SKM-1 treated with dmso at 0.1 percent for 144 hours (cell line): ENCODE data around the gene MBL2.
A peak's percentile ranks its signal among the peaks of the same experiment; 100 is the strongest.

Experiments used
- DNase-seq: peaks from one replicate; lab custom pipeline; 2025; ENCODE audit not compliant: unreplicated experiment; lab: John Stamatoyannopoulos, UW

MBL2 gene

DNA sequence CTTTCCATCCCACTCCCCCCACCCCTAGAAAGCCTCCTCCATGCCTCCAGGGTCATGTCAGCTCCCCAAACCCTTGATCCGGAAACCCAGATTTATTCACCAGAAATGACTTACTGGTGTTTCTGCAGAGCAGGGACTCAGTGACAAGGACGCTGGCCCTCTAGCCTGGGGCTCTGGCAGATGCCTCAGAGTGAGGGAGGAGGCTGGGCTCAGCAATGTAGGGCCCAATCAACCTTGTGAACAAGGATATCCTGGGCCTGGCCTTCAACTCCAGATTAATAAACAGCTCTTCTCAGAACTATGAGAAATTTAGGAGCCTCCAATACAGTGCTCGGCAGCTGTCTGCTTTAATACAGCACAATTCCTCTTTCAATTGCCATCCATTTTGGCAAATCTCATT lies at the start of gene MBL2:
Gene MBL2 (minus strand): TSS at position 162 of the 400 bp plus-strand sequence. CDS start 1,149 bp downstream, outside the sequence.
- no peak for DNase-seq

DNA sequence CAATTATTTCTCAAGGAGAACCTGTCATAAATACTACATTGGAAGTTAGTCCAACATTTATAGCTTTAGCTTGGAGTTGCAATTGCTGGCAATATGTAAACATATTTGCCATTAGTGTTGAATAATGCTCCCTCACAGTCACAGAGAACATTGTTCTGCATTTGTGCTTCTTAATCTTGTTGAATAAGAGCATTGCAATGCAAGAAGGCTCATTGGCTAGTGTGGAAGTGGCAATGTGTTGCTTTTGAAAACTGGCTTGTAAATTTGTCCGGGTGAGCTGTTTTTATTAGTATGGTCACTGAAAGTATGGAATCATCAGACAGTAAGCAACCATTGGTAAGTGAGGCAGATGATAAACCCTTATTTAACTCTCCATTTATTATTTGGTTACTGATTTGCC lies 47.7 kb upstream of the MBL2 start:
- DNase-seq = no peak

DNA sequence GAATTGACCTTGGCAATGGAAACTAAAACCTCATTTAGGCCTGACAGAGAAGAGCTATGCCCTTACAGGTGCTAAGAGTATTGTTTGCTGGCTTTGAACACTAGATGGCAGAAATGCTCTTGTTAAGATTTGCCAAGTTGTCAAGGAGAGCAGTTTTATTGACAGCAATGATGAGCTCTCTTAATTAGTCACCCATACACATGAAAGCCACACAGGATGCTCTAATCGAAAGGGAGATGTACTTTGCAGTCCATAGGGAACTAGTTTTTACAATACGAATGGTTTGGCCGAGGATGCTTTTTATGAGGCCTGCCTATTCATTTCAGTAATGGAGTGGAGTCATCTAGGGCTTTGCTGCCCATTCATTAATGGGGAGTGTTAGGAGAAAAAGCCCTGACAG lies 45.4 kb upstream of the MBL2 start:
- DNase-seq = peak; percentile 39

DNA sequence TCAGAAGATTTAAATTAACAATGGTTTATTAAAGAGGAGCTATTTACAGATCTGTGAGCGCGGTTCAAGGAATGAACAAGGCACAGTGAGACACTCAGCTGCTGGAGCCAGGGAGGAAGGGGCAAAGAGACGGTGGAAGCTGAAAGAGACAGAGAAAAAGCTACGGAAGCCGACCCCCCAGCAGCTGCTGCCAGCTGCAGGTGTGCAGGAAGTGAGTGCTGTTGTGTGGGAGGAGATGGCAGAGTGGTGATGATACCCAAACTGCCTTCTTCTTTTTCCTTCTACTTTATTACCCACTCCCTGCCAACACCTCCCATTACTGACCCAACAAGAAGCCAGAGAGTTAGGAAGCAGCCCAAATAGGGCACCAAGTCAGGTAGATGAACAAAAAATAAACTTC lies 41.9 kb upstream of the MBL2 start:
- no peak for DNase-seq

DNA sequence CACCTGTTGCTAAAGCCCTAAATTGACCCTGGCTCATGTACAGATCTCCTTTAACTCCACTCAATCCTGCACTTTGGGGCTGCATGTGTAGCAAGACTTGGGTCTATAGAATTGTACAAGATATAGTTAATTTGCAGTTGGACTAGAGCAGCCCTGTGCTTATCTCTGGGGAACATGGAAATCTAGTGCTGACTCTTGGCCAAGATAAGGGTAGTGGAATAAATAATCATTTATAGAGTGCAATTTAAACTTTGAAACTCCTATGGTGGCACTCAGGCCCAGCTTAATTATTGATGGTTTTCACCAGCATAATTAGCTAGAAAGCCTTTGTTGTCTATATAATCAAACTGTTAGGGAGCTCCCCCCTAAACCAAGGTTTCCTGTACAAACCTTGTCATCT lies 39.2 kb upstream of the MBL2 start:
- DNase-seq = no peak

DNA sequence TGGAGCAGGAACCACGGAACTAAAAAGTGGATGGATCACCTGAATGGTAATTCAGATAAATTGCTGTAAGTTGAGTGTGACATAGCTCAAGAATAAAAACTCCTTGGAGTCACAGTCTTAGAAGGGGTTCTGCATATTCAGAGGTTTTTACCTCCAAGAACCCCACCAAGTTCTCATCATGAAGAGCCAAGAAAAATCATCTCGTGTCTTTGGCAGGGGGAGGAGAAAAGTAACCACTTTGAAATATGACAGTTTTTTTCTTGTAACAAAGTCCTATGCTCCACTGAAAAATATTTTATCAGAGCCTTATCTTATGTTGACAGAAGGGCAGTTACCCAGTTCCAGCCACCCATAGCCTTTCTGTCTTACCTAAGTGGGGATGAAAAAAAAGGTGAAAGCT lies 38.2 kb upstream of the MBL2 start:
- no peak for DNase-seq

DNA sequence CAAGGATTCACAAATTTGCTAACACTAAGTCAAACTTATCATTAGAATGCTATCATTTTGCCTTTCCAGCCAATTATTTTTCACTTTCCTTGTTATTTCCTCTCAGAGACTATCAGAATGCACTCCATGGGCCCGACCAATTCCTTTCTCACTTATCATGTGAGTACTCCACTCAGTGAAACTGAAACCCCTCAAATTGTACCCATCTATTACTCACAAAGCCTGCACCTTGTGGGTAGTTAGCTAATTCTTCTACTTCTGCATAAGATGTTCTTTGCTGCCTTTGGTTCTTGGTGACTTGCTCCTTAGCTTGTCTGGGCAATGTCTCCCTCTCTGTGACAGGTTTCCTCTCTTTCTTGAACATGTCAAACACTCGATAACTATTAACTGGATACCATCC lies 35.2 kb upstream of the MBL2 start:
- DNase-seq = no peak

DNA sequence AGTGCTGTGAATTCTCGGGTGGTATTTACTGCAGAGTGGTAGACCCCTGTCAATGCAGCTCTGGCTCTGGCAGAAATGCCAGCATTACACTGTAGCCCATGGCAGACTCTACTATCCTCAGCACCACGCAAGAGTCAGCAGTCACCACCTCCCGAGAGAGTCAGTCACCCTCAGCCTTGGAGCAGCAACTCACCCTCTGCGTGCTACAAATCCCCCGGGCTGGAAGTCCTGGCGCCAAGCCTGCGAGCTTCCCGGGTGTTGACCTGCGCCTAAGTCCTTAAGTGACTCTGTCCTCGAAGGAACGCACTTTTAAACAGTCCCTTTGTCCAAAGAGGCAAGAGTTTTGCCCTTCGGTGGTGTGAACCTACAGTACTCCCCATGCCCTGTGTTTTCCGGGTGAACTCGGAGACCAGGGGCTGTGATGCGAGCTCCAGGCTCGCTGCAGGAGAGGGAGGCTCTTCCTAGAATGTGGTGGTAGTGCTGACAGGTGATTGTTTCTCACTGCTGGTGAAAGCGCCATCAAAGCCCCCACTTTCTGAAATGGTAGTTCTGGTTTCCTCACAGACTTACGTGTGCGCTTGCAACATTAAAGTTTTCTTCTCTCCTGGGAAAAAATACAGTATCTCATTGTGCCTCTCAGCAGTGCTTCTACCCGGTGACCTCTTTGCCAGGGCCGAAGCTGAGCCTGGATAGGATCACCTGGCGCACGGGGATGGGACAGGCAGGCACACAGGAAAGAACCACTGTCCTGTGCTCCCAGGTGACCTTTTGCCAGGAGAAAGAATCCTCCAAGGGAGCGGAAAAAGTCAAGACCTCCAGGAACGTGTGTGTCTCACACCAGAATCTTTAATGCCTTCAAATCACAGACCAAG lies 33.1 kb upstream of the MBL2 start:
- DNase-seq = no peak

DNA sequence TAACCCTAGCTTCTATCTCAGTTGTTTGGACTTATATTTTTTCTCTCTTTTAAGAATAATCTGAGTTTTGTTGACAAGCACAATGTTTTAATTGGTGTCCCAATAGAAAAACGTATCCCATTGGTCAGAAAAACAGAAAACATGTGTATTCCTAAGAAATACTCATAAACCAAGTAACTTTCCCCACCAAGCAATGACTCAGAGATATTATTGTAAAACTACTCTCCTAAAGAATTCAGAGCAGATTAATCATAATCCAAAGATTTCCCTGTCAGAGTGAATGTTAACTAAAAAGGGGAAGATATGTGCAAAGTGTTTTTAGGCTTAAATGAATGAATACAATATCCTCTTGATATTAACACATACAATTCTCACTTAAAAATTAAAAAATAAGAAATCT lies 29.4 kb upstream of the MBL2 start:
- no peak for DNase-seq

DNA sequence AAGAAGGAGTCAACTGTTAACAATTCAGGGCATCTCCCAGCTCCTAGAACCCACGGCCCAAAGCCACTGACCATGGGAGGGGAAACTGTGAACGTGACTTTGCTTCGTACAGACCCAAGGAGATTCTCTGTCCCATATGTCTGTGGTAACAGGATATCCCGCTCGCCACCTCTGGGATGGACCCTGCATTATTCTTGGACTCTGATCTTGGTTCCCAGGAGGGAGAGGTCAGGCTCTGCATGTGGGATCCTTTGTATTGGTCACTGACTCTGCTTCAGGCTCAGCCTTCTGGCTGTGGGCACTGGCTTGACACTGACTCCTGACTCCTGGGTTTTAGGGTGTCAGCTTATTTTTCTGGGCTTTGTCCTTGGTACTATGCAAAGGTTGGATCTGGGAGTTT lies 13.5 kb upstream of the MBL2 start:
- no peak for DNase-seq

DNA sequence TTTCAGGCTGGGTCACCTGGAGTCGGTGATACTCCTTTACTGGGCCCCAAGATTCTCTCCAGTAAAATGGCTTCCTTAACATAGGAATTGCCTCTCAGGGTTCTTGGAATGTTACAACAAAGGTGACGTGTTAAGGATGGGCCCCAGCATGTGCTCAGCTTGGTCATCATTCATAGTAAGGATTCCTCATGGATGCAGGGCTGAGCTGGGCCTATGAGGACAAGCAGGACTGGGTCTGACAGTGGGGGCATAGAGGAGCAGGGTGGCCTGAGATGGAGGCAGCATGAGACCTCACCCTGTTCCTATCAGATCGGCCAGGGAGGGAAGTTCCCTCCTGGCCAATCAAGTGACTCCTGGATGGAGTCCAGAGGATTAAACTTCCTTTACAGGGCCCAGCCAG lies 12.8 kb upstream of the MBL2 start:
- DNase-seq = no peak

DNA sequence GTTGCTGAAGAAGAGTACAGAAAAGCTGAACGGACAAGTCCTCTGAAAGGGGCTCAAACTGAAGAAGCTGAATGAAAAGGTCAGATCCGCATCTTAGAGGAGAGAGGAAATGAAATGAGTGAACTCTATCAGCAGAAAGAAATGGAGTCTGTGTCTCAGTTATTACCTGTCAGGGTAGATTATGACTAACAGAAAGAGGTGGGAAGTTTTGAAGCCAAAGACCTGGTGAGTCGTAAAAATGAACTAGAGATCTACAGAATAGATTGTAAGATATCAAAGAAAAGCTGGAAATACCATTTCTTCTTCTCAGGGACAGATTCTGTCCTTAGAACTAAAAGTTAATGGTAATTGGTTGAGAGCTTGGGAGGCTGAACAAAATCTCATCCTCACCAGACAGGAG lies 11.1 kb upstream of the MBL2 start:
- no peak for DNase-seq

DNA sequence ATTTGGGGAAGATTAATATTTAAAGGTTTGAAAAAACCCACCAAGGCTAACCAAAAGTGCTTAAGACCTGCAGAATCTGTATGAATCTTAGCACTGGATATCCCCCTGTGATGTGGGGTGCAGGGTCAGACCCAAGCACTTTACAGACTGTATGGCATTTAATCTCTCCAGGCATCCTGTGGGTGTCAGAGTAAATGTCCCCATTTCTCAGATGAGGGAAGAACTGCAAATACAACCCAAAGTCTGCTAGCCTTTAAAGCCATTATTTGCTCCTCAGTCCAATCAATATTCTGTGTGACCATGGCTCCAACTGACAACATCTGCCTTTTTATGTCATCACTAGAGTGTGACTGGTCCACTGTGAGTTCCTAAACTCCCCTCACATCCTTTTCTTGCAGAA lies 10.0 kb upstream of the MBL2 start:
- no peak for DNase-seq

DNA sequence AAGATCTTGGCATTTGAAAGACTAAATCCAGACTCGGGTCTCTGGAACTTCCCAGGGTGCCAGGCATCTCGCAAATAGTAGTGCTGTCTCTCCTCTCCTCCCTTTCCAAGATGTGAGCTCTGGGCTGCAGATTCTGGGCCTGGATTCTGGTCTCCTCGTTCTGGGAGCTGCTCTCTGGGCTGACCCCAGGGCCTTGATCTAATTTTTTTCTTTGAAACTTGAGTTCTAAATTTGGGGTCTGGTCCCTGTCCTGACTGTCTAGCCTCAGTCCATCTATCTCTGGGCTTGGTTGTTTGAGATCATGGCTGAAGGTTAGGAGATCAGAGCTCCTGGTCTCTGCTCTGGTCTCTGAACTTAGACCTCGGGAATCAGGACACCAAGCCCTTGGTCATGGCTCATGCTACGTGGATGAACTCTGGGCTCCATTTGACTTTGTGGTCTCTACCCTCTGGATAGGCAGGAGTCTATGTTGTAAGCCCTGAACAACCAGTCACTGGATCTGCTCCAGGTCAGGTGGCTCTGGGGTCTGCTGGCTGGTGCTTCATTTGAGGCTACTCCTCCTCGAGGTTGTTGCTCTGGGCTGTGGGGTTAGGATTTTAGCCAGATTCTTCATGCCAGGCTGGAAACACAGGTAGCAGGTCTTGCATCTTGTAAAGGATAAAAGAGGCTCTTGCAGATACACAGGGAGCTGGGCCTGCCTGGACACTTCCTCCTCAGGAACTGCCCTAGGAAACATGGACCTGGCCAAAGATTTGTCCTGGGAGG lies 8.0 kb upstream of the MBL2 start:
- DNase-seq = no peak

DNA sequence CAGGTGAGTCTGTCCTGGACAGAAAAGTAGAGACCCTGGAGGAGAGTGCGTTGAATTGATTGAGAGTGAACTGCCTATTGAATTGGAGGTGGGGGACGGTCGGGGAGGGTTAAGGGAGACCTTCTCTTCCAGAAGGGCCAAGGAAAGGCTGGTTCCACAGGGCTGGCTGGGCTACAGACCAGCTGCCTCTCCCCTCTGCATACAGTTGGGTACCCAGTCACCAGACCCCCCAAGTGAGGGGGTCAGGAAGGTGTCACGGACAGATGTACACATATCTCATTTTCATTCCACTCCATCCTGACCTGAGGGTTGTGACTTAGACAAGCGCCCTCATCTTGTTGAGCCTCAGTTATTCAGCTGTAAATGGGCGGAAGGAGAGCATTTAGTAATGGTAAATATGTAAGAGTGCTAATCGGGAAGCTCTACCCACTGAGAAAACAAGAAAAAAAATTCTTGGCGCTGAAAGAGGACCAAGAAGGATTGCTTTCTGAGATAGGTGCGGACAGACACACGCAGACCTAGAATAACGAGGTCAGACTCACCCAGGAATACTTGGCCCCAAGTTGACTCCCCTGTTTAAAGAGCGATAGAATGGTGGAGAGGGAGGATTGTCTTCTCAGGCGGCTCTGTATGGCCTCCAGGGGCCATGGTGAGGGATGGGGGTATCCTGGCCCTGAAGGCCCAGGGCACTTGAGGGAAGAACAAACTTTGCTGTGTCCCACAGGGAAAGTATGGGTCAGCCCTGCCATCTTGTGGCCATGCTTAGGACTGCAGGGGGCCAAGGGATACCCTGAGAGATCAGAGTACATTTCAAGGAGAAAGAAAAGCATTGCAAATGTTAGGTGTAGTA lies 7.2 kb upstream of the MBL2 start:
- DNase-seq = peak; percentile 41

DNA sequence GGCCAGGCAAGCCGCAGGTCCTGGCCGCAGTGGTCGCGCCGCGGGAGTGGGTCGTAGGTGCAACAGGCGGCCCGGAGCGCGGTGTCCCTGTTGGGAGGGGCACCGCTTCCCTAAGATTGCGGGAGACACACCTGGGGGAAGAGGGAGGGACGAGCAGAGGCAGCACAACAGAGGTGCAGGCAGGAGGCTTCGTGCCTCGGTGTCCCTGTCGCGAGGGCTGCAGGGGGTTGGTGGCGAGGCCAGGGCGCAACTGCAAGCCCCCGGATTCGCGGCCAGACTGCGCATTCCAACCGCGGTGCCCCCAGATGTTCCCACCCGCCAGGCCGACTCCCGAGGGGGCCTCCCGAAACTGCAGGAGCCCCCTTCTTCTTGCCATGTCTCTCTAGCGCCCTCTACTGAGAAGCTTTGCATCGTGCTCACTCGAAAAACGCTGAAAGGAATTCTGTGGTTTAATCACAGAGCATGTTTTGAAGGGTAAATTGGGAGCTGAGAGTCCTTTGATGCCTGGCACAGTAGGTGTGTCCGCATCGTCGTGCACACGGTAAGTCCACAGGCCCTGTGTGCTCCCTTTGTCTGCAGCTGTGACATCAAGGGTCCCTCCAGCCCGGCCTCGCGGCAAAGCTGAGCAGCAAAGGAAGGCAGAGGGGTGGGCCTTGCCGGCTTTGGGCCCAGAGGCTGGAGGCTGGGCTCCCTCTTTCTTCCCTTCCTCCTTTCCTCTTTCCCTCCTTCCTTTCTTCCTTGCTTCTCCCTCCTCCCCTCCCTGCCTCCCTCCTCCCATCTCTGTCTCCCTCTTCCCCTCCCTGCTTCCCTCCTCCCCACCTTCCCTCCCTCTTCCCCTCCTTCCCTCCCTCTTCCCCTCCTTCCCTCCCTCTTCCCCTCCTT lies 6.2 kb upstream of the MBL2 start:
- peak; percentile 18 for DNase-seq

DNA sequence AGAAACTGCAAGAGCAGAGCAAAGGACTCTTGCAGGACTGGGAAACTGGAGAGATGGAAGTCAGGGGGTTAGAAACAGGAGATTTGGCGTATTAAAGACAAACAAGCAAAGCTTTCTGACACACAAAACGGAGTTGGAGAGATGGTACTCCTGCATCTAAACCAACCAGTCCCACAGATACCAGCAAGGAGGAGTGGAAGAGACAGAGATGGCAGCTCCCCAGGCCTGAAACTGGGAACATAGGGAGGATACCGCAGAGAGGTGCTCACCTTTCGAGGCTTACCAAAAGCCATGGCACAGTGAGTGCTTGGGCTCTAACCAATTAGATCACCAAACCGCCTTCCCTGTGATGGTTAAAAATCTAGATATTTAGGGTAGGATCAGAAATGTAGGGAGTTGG lies 4.8 kb upstream of the MBL2 start:
- DNase-seq = no peak

DNA sequence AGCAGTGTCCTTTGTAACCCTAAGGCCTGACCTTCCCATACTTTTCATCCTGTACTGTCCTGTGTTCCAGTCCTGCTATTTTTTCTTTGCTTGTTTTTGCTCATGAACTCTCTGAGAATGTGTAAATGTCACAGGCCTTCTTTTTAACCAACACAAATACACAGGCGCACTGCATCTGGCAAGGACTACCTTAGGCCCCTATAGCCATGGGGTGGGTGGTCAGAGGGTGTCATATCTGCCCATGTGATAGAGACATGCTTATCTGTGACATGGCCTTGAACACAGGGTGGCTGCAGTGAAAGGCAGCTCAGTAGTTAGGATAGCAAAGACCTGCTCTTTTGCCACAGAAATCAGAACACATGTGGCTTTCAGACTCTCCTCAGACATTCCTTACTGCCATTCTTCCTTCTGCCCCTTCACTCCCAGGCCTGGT lies 3.9 kb upstream of the MBL2 start:
- DNase-seq = no peak

DNA sequence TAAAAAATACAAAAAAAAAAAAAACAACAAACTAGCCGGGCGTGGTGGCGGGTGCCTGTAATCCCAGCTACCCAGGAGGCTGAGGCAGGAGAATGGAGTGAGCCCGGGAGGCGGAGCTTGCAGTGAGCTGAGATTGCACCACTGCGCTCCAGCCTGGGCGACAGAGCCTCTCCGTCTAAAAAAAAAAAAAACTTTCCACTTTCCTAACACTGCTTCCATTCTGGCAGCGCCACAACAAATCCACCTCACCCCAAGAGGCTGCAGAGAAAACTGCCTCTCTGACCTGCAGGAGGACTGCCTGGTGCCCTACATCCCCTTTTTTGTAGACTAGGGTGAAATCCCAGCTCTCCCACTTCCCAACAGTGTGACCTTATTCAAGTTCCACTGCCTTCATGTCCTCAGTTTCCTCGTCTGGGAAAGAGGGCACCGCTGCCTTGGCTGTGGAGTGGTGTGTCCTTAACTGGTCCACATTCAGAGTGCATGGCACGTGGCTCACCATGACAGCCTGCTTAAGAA lies 2.6 kb upstream of the MBL2 start:
- no peak for DNase-seq

DNA sequence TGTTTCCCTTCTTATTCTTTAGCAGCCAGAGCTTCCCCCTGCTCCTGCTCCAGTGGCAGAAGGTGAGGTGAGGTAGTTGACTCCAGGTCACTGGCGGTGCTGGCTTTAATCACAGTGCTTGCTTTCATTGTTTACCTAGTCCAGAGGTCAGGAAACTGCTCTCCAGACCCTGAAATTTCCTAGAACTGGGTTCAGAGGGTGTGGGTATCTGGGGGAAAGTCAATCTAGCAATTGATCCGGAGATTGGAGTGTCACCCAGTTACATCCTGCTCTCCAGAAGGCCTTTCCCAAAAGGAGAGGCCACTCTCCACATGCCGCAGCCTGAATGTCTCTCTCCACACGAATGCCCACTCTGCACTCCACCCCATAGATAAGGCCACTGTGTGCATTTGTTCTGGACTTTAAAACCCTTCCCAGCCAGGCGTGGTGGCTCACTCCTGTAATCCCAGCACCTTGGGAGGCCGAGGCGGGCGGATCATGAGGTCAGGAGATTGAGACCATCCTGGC lies 2.1 kb upstream of the MBL2 start:
- DNase-seq = no peak
